Adrenal gland (tissue), 12 donors: Measurements from ENCODE around the gene GPAT2. TPM values are rescaled to one million over a fixed set of nuclear protein-coding genes. Genes with fewer than 3 reads are reported as not detected.
"Not testable (repeated sequence)": the region's sequence is repeated elsewhere in the genome, so short reads cannot be mapped to it uniquely, and the experiment has no call there.

Experiments used
- DNase-seq, 7 donors: peaks; one replicate each; pipeline ENCODE4 v3.0.0-alpha.2; 2019 to 2020
- H3K27ac ChIP-seq, 5 donors: fragments of 200-600 bp; sonication (generic) in 4 of 5; 1 replicate in 3 of 5; 2 replicates in 2 of 5; pipeline versions ENCODE4 v1.5.1 to v1.8.0; 2016 to 2020; ENCODE audit warnings: mild to moderate bottlenecking in 1 of 5
- H3K27me3 ChIP-seq: fragments of 200-600 bp; 2 replicates; pipeline ENCODE4 v1.8.0; 2021
- H3K36me3 ChIP-seq, 2 donors: fragments of 200-600 bp; replicated peaks in 1 of 2; 1 replicate in 1 of 2; 2 replicates in 1 of 2; pipeline versions ENCODE4 v1.5.1 to v1.8.0; 2018 to 2022
- H3K4me1 ChIP-seq, 2 donors: fragments of 200-600 bp; replicated peaks in 1 of 2; 1 replicate in 1 of 2; 2 replicates in 1 of 2; pipeline versions ENCODE4 v1.5.1 to v1.8.0; 2018 to 2021
- H3K4me3 ChIP-seq, 4 donors: fragments of 200-600 bp; sonication (generic) in 3 of 4; one replicate each; pipeline ENCODE4 v1.5.1; 2016 to 2018
- H3K9me3 ChIP-seq, 3 donors: fragments of 200-600 bp; sonication (generic) in 1 of 3; replicated peaks in 1 of 3; 1 replicate in 2 of 3; 2 replicates in 1 of 3; pipeline versions ENCODE4 v1.5.1 to v1.8.0; 2016 to 2021
- POLR2A ChIP-seq, 2 donors: fragments of 450-650 bp; IDR thresholded peaks; one replicate each; pipeline ENCODE4 v1.6.1; 2017; ENCODE audit warnings: antibody characterized with exemption in 2 of 2, mild to moderate bottlenecking in 2 of 2, moderate library complexity in 1 of 2
- WGBS, 4 donors: extraction: QIAGEN DNeasy Blood & Tissue Kit in 2 of 4; methylation state at CpG; one replicate each; pipeline versions ENCODE4 v1.1.5 to v1.1.7; 2013 to 2017; 5-methylcytosine and 5-hydroxymethylcytosine counted together
- intact Hi-C, 2 donors: fragments of 100-400 bp; cut with DNase I; formaldehyde crosslinking; loops; one replicate each; pipeline versions ENCODE4 v1.14.1 to v1.15.0; 2022 to 2023
- polyA plus RNA-seq, 3 donors: library from polyadenylated mRNA; stranded (reverse); fragments of 200-250 nt in 2 of 3; fragments of 350-450 nt in 1 of 3; fragmentation: Illumina TruSeq in 1 of 3; extraction: RNeasy Lipid Tissue Mini Kit (QIAGEN cat#74804) in 1 of 3; gene quantifications; one replicate each; pipeline ENCODE4 v1.2.3, GENCODE V29; 2013 to 2014
- small RNA-seq, 2 donors: library from RNA; depleted of rRNA; stranded (forward); fragments of <200 nt; gene quantifications; one replicate each; pipeline ENCODE3, GENCODE V24; 2016
- total RNA-seq, 9 donors: library from RNA; depleted of rRNA in 4 of 9; stranded (reverse); fragments of >200 nt in 4 of 9; fragments of 120-200 nt in 1 of 9; fragmentation: NEBNext Ultra II Directional in 1 of 9; extraction: Animal tissue kit (Norgen Biotek cat#: 25700) in 1 of 9; gene quantifications; one replicate each; pipeline versions ENCODE4 v1.1.0 to v1.2.4, GENCODE V29; 2013 to 2023
- donor health status: healthy with polysubstance abuse.
- donor health status: Bipolar disorder and iron deficiency.
- donor health status: DM: yes; HTN: yes; CAD: no.
- donor health status: DM: no; HTN: no; CAD: no.
- donor health status: DM: no; HTN: no; CAD: no.
- donor health status: DM: yes; HTN: yes; CAD: no.

Gene GPAT2
- total and polyA plus RNA-seq, 12 donors = 0.30 to 3.3 (median 1.3) TPM

GRCh38 chr2:95991351-95992094, 43.2 kb downstream of the GPAT2 start, which contains the start of gene ANKRD36C:
Gene ANKRD36C (minus strand): TSS chr2:95991824. CDS start chr2:95991708, 116 bp downstream.
- intact Hi-C loops = not testable (repeated sequence)
- H3K27ac ChIP-seq = peak within 1 kb of the TSS; percentile 49 to 94 (median 78)

GRCh38 chr2:95990884-95991283, 43.8 kb downstream of the GPAT2 start:
- H3K9me3 ChIP-seq, H3K27ac ChIP-seq, intact Hi-C loops, H3K4me1 ChIP-seq, DNase-seq, H3K27me3 ChIP-seq, H3K36me3 ChIP-seq: not testable (repeated sequence)
- peak overlapping the region in 1 of 4 donors; percentile 36 for H3K4me3 ChIP-seq
- 7 to 16% (median 11%) methylated on average over 5 to 6 of the region's 6 CpGs for WGBS, 4 donors

More at GRCh38 chr2:95991351-95992094, 43.2 kb downstream of the GPAT2 start, which contains the start of gene ANKRD36C:
- peak within 1 kb of the TSS in 3 of 4 donors; percentile 48 to 69 (median 68) for H3K4me3 ChIP-seq
- TF ChIP-seq POLR2A (IDR thresholded peaks at IDR 0.05) = peak; percentile 37 to 78
- H3K9me3 ChIP-seq, H3K36me3 ChIP-seq, H3K4me1 ChIP-seq, H3K27me3 ChIP-seq: not testable (repeated sequence)
- peak in 6 of 7 donors; percentile 28 to 70 (median 44) for DNase-seq
- WGBS, 4 donors = 0 to 1% (median 1%) methylated on average over 3 to 30 of the region's 56 CpGs

Small RNA genes lying within 50 kb of the gene (small RNA-seq; reads per million reads assigned to genes)
- gene RN7SL210P = 0 reads per million in 2 donors

Other genes with a start within 250 kb of the GPAT2 start
- gene ANKRD36C, start 43.1 kb downstream of the GPAT2 start, total RNA-seq = 10 to 100 TPM in 6 of 9 donors, 1 to 10 TPM in 3; 3.9 to 55.7 (median 10.9) TPM
- gene ANKRD36C, start 43.1 kb downstream of the GPAT2 start, polyA plus RNA-seq = 1 to 10 TPM; 1.2 to 7.4 (median 2.8) TPM
- 10 to 100 TPM in 1 of 9 donors, 1 to 10 TPM in 7, under 1 TPM in 1; 0.95 to 12.9 (median 3.6) TPM for gene ADRA2B, start 81.7 kb upstream of the GPAT2 start, total RNA-seq
- gene ADRA2B, start 81.7 kb upstream of the GPAT2 start, polyA plus RNA-seq = 1 to 10 TPM; 1.2 to 5.5 (median 2.0) TPM
- not detected for gene ASTL, start 103.6 kb upstream of the GPAT2 start, total RNA-seq
- gene ASTL, start 103.6 kb upstream of the GPAT2 start, polyA plus RNA-seq = not detected
- 1 to 10 TPM in 7 of 9 donors, under 1 TPM in 2; 0.72 to 4.7 (median 2.0) TPM for gene DUSP2, start 110.5 kb upstream of the GPAT2 start, total RNA-seq
- gene DUSP2, start 110.5 kb upstream of the GPAT2 start, polyA plus RNA-seq = 1 to 10 TPM in 2 of 3 donors, under 1 TPM in 1; 0.48 to 2.4 (median 1.9) TPM
- 100 to 1,000 TPM; 135 to 209 (median 166) TPM for gene STARD7, start 173.9 kb upstream of the GPAT2 start, total RNA-seq
- 100 to 1,000 TPM in 1 of 3 donors, 10 to 100 TPM in 2; 37.8 to 129 (median 45.9) TPM for gene STARD7, start 173.9 kb upstream of the GPAT2 start, polyA plus RNA-seq
- 10 to 100 TPM; 24.3 to 89.2 (median 66.7) TPM for gene TMEM127, start 231.1 kb upstream of the GPAT2 start, total RNA-seq
- 10 to 100 TPM; 14.9 to 48.2 (median 14.9) TPM for gene TMEM127, start 231.1 kb upstream of the GPAT2 start, polyA plus RNA-seq
- 100 to 1,000 TPM in 7 of 9 donors, 10 to 100 TPM in 2; 92.5 to 237 (median 135) TPM for gene CIAO1, start 231.3 kb upstream of the GPAT2 start, total RNA-seq
- gene CIAO1, start 231.3 kb upstream of the GPAT2 start, polyA plus RNA-seq = 100 to 1,000 TPM in 1 of 3 donors, 10 to 100 TPM in 2; 52.5 to 137 (median 59.5) TPM